RCC 7860 (cell line): ENCODE results near the gene DPM3.
A peak's percentile ranks its signal among the peaks of the same experiment; 100 is the strongest.
"Not testable (repeated sequence)": the region's sequence is repeated elsewhere in the genome, so short reads cannot be mapped to it uniquely, and the experiment has no call there.

Experiments
- DNase-seq: peaks from one replicate; pipeline ENCODE4 v3.0.0-alpha.2; 2015; ENCODE audit warnings: low spot score
- FAIRE-seq: peaks from 2 replicates; lab custom pipeline; 2012; peaks lifted over from hg19 to GRCh38; lab: Jason Lieb, UNC

Gene DPM3

GRCh38 chr1:155139895-155140629, at the start of gene DPM3:
Gene DPM3, minus strand, starts transcription at chr1:155140531. Its CDS starts 291 bp downstream, at chr1:155140240.
- no peak for FAIRE-seq
- peak; percentile 44 for DNase-seq

DNA sequence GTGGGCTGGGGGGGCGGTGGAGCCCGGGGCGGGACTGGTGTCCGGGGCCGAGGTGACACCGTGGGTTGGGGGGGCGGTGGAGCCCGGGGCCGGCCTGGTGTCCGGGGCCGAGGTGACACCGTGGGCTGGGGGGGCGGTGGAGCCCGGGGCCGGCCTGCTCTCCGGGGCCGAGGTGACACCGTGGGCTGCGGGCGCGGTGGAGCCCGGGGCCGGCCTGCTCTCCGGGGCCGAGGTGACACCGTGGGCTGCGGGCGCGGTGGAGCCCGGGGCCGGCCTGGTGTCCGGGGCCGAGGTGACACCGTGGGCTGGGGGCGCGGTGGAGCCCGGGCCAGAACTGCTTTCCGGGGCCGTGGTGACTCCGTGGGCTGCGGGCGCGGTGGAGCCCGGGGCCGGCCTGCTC, 49.6 kb upstream of the DPM3 start:
- not testable (repeated sequence) for FAIRE-seq

DNA sequence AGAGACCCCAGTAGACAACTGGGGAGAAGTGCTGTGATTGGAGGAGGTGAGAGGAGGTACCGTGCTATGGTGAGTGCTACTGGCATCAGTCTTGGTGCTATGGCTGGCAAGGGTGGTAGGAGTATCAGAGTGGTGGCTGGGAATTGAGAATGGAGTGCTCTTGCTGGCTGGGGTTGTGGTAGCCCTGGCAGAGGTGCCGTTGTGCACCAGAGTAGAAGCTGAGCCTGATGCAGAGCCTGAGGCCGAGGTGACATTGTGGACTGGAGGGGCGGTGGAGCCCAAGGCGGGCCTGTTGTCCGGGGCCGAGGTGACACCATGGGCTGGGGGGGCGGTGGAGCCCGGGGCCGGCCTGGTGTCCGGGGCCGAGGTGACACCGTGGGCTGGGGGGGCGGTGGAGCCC, 47.9 kb upstream of the DPM3 start:
- FAIRE-seq (no peak), DNase-seq (no peak)

More for the DNA sequence above, 49.6 kb upstream of the DPM3 start:
- DNase-seq: not testable (repeated sequence)

GRCh38 chr1:155187456-155187891, 47.1 kb upstream of the DPM3 start:
- FAIRE-seq (no peak), DNase-seq (no peak)

GRCh38 chr1:155186794-155187455, 46.6 kb upstream of the DPM3 start:
- DNase-seq: no peak

GRCh38 chr1:155186067-155186793, 45.9 kb upstream of the DPM3 start:
- DNase-seq (no peak), FAIRE-seq (no peak)

More at GRCh38 chr1:155186794-155187455, 46.6 kb upstream of the DPM3 start:
- no peak for FAIRE-seq

- DNase-seq (no peak), FAIRE-seq (no peak)
Observed at GRCh38 chr1:155185783-155186066, 45.4 kb upstream of the DPM3 start.

DNA sequence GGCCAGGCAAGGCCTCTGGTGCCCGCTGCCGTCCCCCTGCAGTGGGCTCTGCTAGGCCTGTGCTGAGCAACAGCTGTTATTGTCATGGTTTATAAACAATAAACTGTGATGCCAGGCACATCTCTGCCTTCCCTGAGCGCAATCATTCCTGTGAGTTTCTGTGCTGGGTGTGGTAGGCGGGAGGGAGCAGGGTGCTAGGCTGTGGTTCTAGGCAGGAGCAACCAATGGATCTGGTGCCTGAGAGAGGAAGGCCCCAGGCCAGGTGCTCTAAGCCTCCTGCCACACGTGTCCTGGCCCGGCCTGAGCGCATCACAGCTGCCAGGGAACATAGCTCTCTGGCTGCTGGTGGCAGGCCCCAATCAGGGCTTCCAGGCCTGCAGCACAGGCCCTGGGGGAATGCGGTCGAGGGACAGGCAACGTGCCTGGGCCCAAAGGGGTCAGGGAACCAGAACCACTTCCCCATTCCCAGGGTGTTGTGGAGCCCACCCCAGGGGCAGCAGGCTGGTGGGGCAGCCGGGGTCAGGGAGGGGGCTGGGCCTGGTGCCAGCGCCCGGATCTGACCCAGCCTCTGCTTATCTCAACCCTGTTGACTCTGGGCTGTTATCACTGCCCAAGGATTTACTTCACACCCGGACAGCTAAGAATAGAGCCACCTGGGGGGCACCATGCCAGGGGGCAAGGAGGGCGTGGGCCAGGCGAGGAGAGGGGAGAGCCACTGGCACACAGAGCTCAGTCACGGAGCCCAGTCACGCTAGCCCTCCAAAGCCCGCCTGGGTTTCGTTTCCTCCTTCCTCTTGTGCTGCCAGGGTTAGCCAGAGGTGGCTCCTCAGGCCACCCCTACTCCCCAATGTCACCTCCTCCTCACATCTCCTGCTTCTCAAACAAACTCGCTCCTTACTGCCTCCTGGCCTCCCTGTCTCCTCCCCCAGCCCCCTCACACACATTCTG, 44.8 kb upstream of the DPM3 start:
- no peak for FAIRE-seq

GRCh38 chr1:155184351-155184811, 44.0 kb upstream of the DPM3 start:
- FAIRE-seq: no peak

More for the DNA sequence above, 44.8 kb upstream of the DPM3 start:
- DNase-seq: no peak

GRCh38 chr1:155183775-155184221, 43.5 kb upstream of the DPM3 start:
- FAIRE-seq: no peak
- DNase-seq: no peak

More at GRCh38 chr1:155184351-155184811, 44.0 kb upstream of the DPM3 start:
- no peak for DNase-seq

- DNase-seq: no peak
Observed at GRCh38 chr1:155182052-155182550, 41.8 kb upstream of the DPM3 start.

DNA sequence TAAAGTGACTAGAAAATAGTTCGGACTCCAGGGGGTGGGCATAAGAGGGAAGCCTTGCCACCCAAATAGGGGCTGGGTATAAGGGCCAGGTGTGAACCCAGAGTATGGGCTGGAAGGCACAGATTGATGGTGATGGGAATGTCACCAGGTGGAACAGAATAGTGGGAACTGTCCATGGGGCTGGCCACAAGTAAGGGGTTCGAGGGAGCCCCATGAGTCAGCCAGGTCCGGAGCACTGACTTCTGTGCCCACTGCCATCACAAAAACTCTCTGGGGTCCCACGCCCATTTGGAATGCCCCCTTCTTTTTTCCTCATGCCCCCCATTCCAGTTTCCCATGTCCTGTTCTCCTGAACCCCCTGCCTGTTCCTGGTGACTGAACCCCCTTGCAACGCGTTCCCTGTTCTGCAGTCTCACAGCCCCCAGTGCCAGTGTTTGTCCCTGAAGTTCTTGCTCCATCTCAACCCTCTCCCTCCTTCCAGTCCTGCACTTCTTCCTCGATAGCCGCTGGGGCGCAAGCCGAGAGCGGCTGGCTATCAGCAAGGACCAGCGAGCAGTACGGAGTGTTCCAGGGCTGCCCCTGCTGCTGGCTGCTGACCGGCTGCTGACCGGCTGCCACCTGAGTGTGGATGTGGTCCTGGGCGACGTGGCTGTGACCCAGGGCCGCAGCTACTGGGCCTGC, 41.2 kb upstream of the DPM3 start:
- no peak for FAIRE-seq
- DNase-seq: no peak

More at GRCh38 chr1:155182052-155182550, 41.8 kb upstream of the DPM3 start:
- no peak for FAIRE-seq

DNA sequence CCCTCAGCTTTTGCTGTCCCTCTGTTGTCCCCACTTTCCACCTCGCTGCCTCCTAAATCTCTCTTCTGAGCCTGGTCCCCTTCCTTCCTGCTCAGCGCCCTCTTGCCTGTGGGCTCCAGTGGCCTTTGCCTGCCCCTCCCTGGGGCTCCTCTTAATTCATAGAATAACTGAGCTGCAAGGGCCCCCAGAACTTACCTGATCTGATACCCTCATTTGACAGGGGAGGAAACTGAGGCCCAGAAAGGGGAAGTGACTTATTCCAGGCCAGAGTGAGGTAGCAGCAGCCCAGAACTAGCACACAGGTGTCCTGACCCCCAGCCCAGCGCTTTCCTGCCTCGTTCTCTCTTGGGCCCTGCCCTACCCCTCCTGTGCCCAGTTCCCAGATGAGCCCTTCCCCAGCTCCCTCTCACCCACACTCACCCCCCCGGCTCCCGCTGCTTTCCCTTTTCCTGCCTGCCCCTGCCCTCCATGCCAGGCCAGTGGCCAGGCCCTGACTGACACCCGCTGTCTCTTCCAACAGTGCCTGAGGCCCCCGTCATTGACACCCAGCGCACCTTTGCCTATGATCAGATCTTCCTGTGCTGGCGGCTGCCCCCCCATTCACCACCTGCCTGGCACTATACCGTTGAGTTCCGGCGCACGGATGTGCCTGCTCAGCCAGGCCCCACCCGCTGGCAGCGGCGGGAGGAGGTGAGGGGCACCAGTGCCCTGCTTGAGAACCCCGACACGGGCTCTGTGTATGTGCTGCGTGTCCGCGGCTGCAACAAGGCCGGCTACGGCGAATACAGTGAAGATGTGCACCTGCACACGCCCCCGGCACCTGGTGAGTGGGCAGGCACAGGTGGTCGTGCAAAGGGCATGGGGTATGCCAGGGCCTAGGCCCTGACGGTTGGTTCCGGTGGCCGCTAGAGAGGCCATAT, 39.0 kb upstream of the DPM3 start:
- FAIRE-seq: no peak
- no peak for DNase-seq

DNA sequence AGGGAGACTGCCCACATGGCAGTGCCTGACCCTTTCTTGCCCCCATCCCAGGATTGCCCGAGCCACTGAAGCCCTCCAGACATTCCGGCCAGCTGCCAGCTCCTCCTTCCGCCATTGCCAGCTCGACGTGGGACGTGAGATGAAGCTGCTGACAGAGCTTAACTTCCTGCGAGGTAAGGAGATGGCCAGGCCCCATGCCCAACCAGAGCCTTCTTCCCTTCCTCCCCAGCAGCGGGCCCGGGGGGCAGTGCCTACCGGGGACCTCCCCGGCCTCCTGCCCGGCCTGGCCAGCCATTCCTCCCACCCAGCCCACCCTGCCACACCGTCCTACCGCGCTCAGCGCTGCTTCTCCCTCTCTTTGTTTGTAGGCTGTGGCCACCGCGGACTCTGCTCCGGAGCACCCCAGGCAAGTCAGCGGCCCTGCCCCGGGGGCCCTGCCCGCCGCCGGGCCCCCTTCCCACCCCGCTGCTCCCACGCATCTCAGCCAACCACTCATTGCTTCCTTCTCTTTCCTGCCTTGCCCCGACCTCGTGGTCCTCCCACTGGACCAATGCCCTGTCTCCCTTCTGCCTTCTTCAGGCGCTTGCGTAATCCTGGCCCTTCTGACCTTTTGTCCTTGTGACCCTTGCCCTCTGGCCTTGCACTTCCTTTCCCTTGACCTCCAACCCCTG, 38.2 kb upstream of the DPM3 start:
- no peak for FAIRE-seq
- no peak for DNase-seq

GRCh38 chr1:155177918-155178281, 37.6 kb upstream of the DPM3 start:
- no peak for FAIRE-seq
- DNase-seq: no peak

DNA sequence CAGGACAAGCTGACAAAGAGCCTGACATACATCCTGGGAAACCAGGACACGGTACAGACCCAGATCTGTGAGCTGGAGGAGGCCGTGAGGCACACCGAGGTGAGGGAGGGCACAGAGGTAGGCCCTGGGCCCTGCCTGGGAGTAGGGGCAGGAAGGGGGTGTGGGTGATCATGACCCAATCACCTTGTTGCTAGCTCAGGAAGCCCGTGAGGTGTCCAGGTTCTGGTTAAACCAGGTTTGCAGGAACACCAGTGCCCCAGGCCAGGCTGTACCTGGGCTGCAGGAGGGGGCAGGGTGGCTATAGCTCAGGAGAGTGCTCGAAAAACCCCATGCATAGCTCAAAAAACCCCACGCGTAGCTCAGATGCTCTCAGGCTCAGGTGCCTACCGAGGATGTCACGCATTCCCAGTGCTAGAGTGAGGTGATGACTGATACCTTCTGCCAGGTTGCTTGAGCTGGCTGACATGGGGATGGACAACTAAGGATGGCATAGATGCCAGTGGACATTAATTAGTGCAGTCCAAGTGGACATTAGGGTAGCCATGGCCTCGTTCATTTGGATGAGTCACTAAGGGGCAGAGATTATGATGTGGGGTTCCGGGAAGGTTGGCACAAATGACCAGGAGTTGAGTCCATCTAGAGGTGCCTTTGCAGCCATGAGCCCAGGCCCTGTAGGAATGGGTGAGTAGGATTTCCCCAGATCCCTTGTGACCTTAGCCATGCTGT, 37.0 kb upstream of the DPM3 start:
- no peak for FAIRE-seq
- no peak for DNase-seq

- DNase-seq: peak; percentile 53
- peak; percentile 4 for FAIRE-seq
Observed at GRCh38 chr1:155176544-155177071, 36.3 kb upstream of the DPM3 start.
